Calu3 (cell line): ENCODE measurements around the gene HNRNPF. TPM values are rescaled to one million over a fixed set of nuclear protein-coding genes. Genes with fewer than 3 reads are reported as not detected.
A peak's percentile ranks its signal among the peaks of the same experiment; 100 is the strongest.

ENCODE experiments used
- BruUV-seq: library from RNA; stranded (reverse); fragments of 400-500 nt; replicated peaks from 2 replicates; lab custom pipeline; 2021; lab: Mats Ljungman, UMichigan
- CTCF ChIA-PET: fragments of 300-600 bp; sonication (Branson Sonifier 250); formaldehyde crosslinking; loops from one replicate; lab custom pipeline; 2022; ENCODE audit warnings: antibody characterized with exemption; lab: Charles Lee
- DNase-seq: peaks from one replicate; pipeline ENCODE4 v3.0.0; 2022
- H3K27ac Mint-ChIP-seq: one replicate; pipeline ENCODE4 v1.8.0; 2022; ENCODE audit warnings: mixed read lengths; ENCODE audit not compliant: unreplicated experiment
- H3K27me3 Mint-ChIP-seq: one replicate; pipeline ENCODE4 v1.8.0; 2022; ENCODE audit warnings: mixed read lengths; ENCODE audit not compliant: unreplicated experiment
- H3K36me3 Mint-ChIP-seq: one replicate; pipeline ENCODE4 v1.8.0; 2022; ENCODE audit warnings: mild to moderate bottlenecking, moderate library complexity, mixed read lengths; ENCODE audit not compliant: insufficient read depth, unreplicated experiment
- H3K4me1 Mint-ChIP-seq: one replicate; pipeline ENCODE4 v1.8.0; 2022; ENCODE audit warnings: mild to moderate bottlenecking, low read depth, mixed read lengths; ENCODE audit not compliant: unreplicated experiment
- H3K4me3 Mint-ChIP-seq: one replicate; pipeline ENCODE4 v1.8.0; 2022; ENCODE audit warnings: mild to moderate bottlenecking, low read depth, moderate library complexity, mixed read lengths; ENCODE audit not compliant: unreplicated experiment
- H3K9me3 Mint-ChIP-seq: one replicate; pipeline ENCODE4 v1.8.0; 2022; ENCODE audit warnings: low read depth, mixed read lengths; ENCODE audit not compliant: unreplicated experiment
- intact Hi-C: fragments of 100-400 bp; cut with micrococcal nuclease; formaldehyde crosslinking; loops from one replicate; pipeline ENCODE4 v1.10.0; 2022; ENCODE audit not compliant: unreplicated experiment
- total RNA-seq: library from RNA; stranded (reverse); gene quantifications from 2 replicates; pipeline ENCODE4 v1.2.3, GENCODE V29; 2022
- TF ChIP-seq, protein P1 (sequence below): fragments of 200-600 bp; IDR thresholded peaks from one replicate; pipeline ENCODE4 v1.8.0; 2022; ENCODE audit warnings: antibody characterized with exemption; ENCODE audit not compliant: unreplicated experiment

Gene HNRNPF
- total RNA-seq, 1 experiment from 2014 or later = 256 TPM

DNA sequence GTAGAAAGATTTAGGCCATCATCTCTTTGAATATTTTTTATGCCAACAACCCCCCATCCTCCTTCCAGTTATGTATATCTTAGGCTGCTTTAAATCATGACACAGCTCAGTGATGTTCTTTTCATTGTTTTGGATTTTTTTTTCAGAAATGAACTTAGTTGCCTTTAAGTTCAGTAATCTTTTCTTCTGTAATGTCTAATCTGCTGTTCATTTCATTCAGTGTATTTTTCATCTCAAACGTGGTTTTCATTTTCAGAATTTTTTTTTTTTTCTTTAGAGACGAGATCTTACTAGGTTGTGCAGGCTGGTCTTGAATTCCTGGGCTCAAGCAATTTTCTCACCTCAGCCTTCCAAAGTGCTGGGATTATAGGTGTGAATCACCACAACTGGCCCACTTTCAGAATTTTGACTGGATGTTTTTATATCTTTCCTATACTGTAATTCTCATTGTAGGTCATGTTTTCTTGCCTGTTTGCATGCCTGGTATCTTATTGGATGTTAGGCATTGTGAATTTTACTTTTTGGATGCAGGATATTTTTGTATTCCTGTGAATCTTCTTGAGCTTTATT is 36.0 kb upstream of the HNRNPF start:
- H3K27ac Mint-ChIP-seq = no peak overlapping the region
- DNase-seq = no peak

DNA sequence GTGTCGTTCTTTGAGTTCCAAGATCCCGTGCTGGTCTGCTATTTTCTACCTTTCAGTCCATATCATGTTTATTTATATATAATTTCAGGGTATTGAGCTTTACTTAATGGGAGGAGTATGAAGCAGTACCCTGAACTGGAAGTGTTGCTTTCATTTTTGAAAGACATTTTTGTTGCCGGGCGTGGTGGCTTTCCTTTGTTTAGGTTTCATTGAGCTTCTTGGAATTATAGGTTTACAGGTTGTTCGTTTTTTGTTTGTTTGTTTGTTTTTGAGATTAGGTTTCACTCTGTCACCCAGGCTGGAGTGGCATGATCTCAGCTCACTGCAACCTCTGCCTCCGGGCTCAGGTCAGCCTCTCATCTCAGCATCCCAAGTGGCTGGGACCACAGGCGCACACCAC is 35.3 kb upstream of the HNRNPF start:
- Mint-ChIP-seq H3K9me3 (no peaks in the 10 kb centered on the region), H3K27me3 (no peaks in the 10 kb centered on the region), H3K4me1 (no peaks in the 10 kb centered on the region), H3K36me3 (no peaks in the 10 kb centered on the region), H3K27ac (no peak overlapping the region), H3K4me3 (no peak overlapping the region)
- BruUV-seq = no TSS peak
- DNase-seq = no peak
- TF ChIP-seq, protein P1, sequence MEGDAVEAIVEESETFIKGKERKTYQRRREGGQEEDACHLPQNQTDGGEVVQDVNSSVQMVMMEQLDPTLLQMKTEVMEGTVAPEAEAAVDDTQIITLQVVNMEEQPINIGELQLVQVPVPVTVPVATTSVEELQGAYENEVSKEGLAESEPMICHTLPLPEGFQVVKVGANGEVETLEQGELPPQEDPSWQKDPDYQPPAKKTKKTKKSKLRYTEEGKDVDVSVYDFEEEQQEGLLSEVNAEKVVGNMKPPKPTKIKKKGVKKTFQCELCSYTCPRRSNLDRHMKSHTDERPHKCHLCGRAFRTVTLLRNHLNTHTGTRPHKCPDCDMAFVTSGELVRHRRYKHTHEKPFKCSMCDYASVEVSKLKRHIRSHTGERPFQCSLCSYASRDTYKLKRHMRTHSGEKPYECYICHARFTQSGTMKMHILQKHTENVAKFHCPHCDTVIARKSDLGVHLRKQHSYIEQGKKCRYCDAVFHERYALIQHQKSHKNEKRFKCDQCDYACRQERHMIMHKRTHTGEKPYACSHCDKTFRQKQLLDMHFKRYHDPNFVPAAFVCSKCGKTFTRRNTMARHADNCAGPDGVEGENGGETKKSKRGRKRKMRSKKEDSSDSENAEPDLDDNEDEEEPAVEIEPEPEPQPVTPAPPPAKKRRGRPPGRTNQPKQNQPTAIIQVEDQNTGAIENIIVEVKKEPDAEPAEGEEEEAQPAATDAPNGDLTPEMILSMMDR = no peak
- intact Hi-C loops = no loop called here
- CTCF ChIA-PET = no interaction called here

More for the DNA sequence above, 36.0 kb upstream of the HNRNPF start:
- BruUV-seq = no TSS peak
- Mint-ChIP-seq H3K36me3 (no peaks in the 10 kb centered on the region), H3K9me3 (no peaks in the 10 kb centered on the region), H3K4me3 (no peak overlapping the region), H3K27me3 (no peaks in the 10 kb centered on the region), H3K4me1 (no peaks in the 10 kb centered on the region)
- intact Hi-C loops = no loop called here
- TF ChIP-seq, protein P1 = no peak
- CTCF ChIA-PET = interaction anchor here (0.7 kb wide), 1 partner anchor 290 kb away, joined by 3 read pairs; no protein-coding TSS in a partner anchor

GRCh38 chr10:43440463-43441134 is 31.6 kb upstream of the HNRNPF start:
- Mint-ChIP-seq H3K4me1 (peaks cover 8% of the 10 kb centered on the region), H3K27ac (no peak overlapping the region), H3K36me3 (peaks cover 25% of the 10 kb centered on the region), H3K9me3 (no peaks in the 10 kb centered on the region), H3K4me3 (no peak overlapping the region), H3K27me3 (no peaks in the 10 kb centered on the region)
- DNase-seq = no peak
- CTCF ChIA-PET = no interaction called here
- TF ChIP-seq, protein P1 = no peak
- intact Hi-C loops = no loop called here
- no TSS peak for BruUV-seq

DNA sequence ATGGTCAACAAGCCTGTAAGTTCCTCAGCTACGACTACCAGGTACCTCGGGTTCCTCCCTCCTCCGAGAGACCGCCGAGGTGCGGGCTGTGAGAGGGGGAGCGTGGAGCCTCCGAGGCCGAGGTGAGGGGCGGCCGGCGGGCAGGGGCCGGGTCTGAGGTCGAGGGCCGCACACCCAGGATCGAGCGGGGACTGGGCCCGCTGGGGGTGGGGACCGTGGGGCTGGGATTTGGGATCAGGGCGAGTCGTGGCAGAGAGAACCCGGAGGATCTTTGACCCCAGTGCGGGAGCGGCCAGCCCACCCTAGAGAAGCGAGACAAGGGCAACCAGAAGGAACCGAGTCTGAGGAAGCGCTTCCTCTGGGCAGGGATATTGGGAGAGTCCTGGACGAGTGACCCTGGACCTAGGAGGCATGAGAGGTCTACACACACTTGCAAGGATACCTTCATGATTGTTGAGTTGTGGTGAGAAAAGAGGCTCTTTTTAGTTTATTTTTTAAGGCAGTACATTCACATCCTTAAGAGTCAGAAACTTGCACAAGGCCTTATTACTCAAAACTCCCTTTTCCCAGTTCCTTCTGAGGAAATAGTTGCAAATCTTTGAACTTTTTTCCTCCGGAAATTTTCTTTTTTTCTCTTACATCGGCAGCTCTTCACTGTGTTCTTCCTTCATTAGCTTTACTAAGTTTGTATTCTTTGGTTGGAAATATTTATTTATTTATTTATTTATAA is 28.3 kb upstream of the HNRNPF start:
- peak overlapping the region; percentile 99 for H3K4me3 Mint-ChIP-seq
- BruUV-seq = TSS peak; percentile 67
- CTCF ChIA-PET = no interaction called here
- intact Hi-C loops = no loop called here
- H3K27me3 Mint-ChIP-seq = no peaks in the 10 kb centered on the region
- H3K9me3 Mint-ChIP-seq = no peaks in the 10 kb centered on the region
- peaks cover 29% of the 10 kb centered on the region for H3K36me3 Mint-ChIP-seq
- TF ChIP-seq, protein P1 = no peak
- peak overlapping the region; percentile 99 for H3K27ac Mint-ChIP-seq
- H3K4me1 Mint-ChIP-seq = peaks cover 8% of the 10 kb centered on the region
- DNase-seq = no peak
